GM23248 (cell line): ENCODE measurements around the gene SGSM1.

Experiments used
- EZH2 ChIP-seq: fragments of 200-600 bp; sonication (generic); IDR thresholded peaks from 2 replicates; pipeline ENCODE4 v1.6.1; 2018; ENCODE audit warnings: antibody characterized with exemption, mild to moderate bottlenecking; ENCODE audit not compliant: insufficient read depth, poor library complexity, severe bottlenecking
- EZH2phosphoT487 ChIP-seq: fragments of 200-600 bp; sonication (generic); IDR thresholded peaks from 2 replicates; pipeline ENCODE4 v1.6.1; 2018; ENCODE audit warnings: antibody characterized with exemption, moderate library complexity, mild to moderate bottlenecking, low read depth; ENCODE audit not compliant: insufficient read depth

DNA sequence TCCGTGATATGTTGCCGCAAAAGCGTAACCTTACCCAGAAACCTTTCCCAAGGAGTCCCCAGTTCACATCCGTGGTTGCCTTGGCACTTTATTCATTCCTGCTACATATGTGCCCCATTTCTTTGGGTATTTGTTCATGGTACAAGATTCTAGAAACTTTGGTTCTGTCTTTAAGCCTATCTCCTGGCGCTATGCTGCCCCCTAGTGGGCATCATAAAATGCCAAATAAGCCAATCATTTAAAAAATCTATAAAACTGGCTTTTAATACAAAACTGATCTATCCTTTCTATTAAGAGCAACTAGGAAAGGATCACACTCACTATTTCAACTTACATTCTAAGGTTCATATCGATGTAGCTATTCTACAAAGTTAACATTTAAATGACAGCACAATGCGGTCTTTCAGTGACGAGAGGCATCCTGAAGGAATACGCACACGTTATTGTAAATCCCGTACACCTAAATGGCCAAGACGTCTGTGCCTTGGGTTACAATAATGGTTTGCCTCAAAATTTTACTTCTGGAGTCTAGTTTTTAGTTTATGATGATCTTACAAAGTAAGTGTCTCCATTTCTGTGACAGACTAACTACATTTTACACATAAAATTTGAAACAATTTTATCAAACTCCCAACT lies 47.7 kb upstream of the SGSM1 start:
- TF ChIP-seq EZH2 (no peak), EZH2phosphoT487 (no peak)
